ENCODE results near the gene HOXD11. TPM values are rescaled to one million over a fixed set of nuclear protein-coding genes. Genes with fewer than 3 reads are reported as not detected.
A peak's percentile ranks its signal among the peaks of the same experiment; 100 is the strongest.

Gene HOXD11
- total RNA-seq, 2 experiments from 2014 or later: not detected

- H3K4me3 Mint-ChIP-seq: no peak overlapping the region
- H3K4me1 Mint-ChIP-seq (ENCODE audit: low read depth): peaks cover 4% of the 10 kb centered on the region
- peaks cover 11% of the 10 kb centered on the region for H3K36me3 Mint-ChIP-seq
- no peaks in the 10 kb centered on the region for H3K9me3 Mint-ChIP-seq
- ChIA-PET POLR2A (no interaction called here), CTCF (interaction anchor here (0.8 to 1.0 kb wide), 2 partner anchors 10 to 17 kb away, joined by 3 read pairs; no protein-coding TSS in a partner anchor)
- intact Hi-C loops (cut with micrococcal nuclease): loop anchor here (5.0 kb wide), 1 partner anchor 48 kb away; no protein-coding TSS in a partner anchor
- H3K27me3 Mint-ChIP-seq: peaks cover 88% of the 10 kb centered on the region
- no peak for DNase-seq
- H3K27ac Mint-ChIP-seq: no peak overlapping the region
These were observed 7.2 kb downstream of the HOXD11 start for GRCh38 chr2:176114120-176114929.

DNA sequence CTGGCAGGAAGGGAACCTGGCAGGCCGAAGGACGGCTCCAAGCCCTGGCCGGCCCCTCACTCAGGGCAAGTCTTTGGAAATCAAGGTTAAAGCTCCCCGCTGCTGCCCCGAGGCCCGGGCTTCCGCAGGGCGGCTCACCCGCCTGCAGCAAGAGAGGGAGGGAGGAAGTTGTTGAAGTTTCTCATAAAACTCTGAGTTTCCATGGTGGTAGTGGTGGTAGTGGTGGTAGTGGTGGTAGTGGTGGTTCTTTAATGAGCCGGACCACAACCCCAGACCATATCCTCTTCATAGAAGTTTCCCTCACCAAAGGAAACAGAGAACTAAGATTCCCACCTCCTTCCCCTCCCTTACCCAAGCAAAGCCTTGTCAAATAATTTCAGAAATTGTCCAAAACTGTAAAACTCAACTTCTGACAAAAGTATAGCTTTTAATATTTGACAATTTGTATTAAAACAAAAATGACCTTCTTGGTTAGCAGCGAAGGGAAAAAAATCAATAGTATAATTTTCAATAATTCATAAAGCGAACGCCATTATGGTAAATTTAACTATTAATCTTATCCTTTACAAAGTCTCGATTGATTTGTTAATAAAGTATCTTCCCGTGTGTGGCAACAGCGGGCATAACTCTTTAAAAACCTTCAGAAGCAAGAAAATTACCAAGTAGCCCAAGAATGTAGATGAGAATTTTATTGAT is 8.0 kb downstream of the HOXD11 start:
- no peak for DNase-seq
- Mint-ChIP-seq H3K4me3 (no peak overlapping the region), H3K4me1 (ENCODE audit: low read depth) (peaks cover 3% of the 10 kb centered on the region)

DNA sequence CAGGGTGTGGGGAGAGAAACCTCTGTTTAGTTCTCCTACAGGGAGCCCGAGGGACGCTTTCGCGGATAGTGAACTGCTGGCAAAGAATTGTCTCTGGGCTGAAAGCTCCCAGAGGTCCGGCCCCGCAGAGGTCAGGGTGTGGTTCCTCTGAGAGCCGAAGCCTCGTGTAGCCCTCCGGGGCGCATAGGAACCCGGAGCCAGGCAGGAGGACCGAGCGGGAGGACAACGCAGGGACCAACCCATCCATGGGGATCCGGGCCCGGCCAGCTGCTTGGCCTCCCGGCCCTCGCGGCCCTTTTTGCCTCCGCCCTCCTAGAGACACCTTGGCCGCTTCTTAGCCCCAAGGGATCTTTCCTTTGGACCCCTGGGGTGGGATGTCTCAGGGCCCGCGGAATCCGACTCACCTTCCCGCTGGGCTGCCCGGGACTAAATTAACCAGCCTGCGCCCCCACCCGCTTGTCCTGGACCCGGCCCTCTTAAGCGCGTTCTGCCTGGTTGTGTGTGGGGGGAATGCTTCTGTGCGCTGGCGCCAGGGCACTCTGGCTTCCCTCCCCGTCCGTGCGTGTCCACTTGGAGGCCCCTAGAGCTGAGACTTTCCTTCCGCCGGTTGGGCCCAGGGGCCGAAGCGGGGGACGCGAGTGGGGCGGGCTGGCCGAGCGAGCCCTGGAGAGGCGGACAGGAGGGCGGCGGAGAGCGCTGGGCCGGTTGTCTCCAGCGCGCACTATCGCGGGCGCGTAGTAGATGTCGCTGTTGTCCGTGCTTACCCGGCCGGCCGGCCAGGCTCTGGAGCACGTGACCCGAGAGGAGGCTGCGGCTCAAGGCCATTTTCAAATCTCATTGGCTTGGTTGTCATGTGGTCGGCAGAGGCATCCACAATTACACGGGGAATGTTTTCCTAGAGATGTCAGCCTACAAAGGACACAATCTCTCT is 9.1 kb downstream of the HOXD11 start, which contains the start of gene HOXD10:
HOXD10 (plus strand) TSS at position 896 of the 931 bp plus-strand sequence. CDS start 56 bp downstream, outside the sequence.
- Mint-ChIP-seq H3K36me3 (peaks cover 10% of the 10 kb centered on the region), H3K27me3 (peaks cover 90% of the 10 kb centered on the region), H3K9me3 (no peaks in the 10 kb centered on the region), H3K4me3 (no peak within 1 kb of the TSS), H3K4me1 (ENCODE audit: low read depth) (peaks cover 3% of the 10 kb centered on the region), H3K27ac (no peak within 1 kb of the TSS)
- ChIA-PET CTCF (no interaction called here), POLR2A (no interaction called here)
- DNase-seq: no peak
- intact Hi-C loops (cut with micrococcal nuclease): no loop called here

More for the DNA sequence above, 8.0 kb downstream of the HOXD11 start:
- CTCF ChIA-PET: no interaction called here
- intact Hi-C loops (cut with micrococcal nuclease): loop anchor here (5.0 kb wide), 1 partner anchor 47 kb away; no protein-coding TSS in a partner anchor
- Mint-ChIP-seq H3K36me3 (peaks cover 10% of the 10 kb centered on the region), H3K9me3 (no peaks in the 10 kb centered on the region), H3K27me3 (peaks cover 88% of the 10 kb centered on the region), H3K27ac (no peak overlapping the region)
- POLR2A ChIA-PET: no interaction called here

DNA sequence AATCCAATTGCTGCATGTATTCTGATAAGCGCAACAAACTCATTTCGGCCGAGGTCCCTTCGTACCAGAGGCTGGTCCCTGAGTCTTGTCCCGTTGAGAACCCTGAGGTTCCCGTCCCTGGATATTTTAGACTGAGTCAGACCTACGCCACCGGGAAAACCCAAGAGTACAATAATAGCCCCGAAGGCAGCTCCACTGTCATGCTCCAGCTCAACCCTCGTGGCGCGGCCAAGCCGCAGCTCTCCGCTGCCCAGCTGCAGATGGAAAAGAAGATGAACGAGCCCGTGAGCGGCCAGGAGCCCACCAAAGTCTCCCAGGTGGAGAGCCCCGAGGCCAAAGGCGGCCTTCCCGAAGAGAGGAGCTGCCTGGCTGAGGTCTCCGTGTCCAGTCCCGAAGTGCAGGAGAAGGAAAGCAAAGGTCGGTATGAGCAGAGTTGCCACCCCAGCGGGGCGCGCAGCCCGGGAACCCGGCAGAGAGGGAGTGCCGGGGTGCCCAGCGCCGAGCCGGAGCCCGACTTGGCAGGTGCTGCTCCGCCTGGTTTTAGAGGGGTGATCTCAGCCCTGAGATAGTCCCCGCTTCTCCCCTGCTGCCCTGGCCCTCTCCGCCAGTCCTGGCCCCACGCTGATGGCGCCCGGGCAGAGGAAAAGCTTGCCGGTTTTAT is 10.2 kb downstream of the HOXD11 start:
- ChIA-PET POLR2A (no interaction called here), CTCF (interaction anchor here (1.0 kb wide), 1 partner anchor 10 kb away, joined by 3 read pairs; no protein-coding TSS in a partner anchor)
- Mint-ChIP-seq H3K27me3 (peaks cover 87% of the 10 kb centered on the region), H3K4me1 (ENCODE audit: low read depth) (peaks cover 3% of the 10 kb centered on the region), H3K27ac (no peak overlapping the region), H3K36me3 (peaks cover 10% of the 10 kb centered on the region), H3K4me3 (no peak overlapping the region), H3K9me3 (no peaks in the 10 kb centered on the region)
- no peak for DNase-seq
- intact Hi-C loops (cut with micrococcal nuclease): no loop called here

GRCh38 chr2:176117823-176118371 is 10.8 kb downstream of the HOXD11 start:
- Mint-ChIP-seq H3K27me3 (peaks cover 83% of the 10 kb centered on the region), H3K27ac (no peak overlapping the region), H3K4me1 (ENCODE audit: low read depth) (peaks cover 5% of the 10 kb centered on the region), H3K4me3 (no peak overlapping the region), H3K36me3 (peaks cover 10% of the 10 kb centered on the region), H3K9me3 (no peaks in the 10 kb centered on the region)
- ChIA-PET POLR2A (no interaction called here), CTCF (interaction anchor here (1.0 kb wide), 1 partner anchor 9 kb away, joined by 3 read pairs; no protein-coding TSS in a partner anchor)
- no peak for DNase-seq
- intact Hi-C loops (cut with micrococcal nuclease): no loop called here

GRCh38 chr2:176118601-176119339 is 11.7 kb downstream of the HOXD11 start:
- peak; percentile 36 for DNase-seq
- ChIA-PET CTCF (no interaction called here), POLR2A (no interaction called here)
- H3K27me3 Mint-ChIP-seq: peaks cover 81% of the 10 kb centered on the region
- no peak overlapping the region for H3K27ac Mint-ChIP-seq
- peaks cover 10% of the 10 kb centered on the region for H3K36me3 Mint-ChIP-seq
- no peak overlapping the region for H3K4me3 Mint-ChIP-seq
- intact Hi-C loops (cut with micrococcal nuclease): no loop called here
- H3K4me1 Mint-ChIP-seq (ENCODE audit: low read depth): peaks cover 9% of the 10 kb centered on the region
- no peaks in the 10 kb centered on the region for H3K9me3 Mint-ChIP-seq

GRCh38 chr2:176120364-176121189 is 13.5 kb downstream of the HOXD11 start:
- intact Hi-C loops (cut with micrococcal nuclease): no loop called here
- POLR2A ChIA-PET: no interaction called here
- no peak overlapping the region for H3K4me3 Mint-ChIP-seq
- no peaks in the 10 kb centered on the region for H3K9me3 Mint-ChIP-seq
- H3K36me3 Mint-ChIP-seq: peaks cover 10% of the 10 kb centered on the region
- peaks cover 83% of the 10 kb centered on the region for H3K27me3 Mint-ChIP-seq
- H3K4me1 Mint-ChIP-seq (ENCODE audit: low read depth): peaks cover 10% of the 10 kb centered on the region
- DNase-seq: no peak
- H3K27ac Mint-ChIP-seq: no peak overlapping the region
- CTCF ChIA-PET: interaction anchor here (1.1 to 2.2 kb wide), 3 partner anchors 10 to 334 kb away, joined by 7 to 9 read pairs (median 8); no protein-coding TSS in a partner anchor

DNA sequence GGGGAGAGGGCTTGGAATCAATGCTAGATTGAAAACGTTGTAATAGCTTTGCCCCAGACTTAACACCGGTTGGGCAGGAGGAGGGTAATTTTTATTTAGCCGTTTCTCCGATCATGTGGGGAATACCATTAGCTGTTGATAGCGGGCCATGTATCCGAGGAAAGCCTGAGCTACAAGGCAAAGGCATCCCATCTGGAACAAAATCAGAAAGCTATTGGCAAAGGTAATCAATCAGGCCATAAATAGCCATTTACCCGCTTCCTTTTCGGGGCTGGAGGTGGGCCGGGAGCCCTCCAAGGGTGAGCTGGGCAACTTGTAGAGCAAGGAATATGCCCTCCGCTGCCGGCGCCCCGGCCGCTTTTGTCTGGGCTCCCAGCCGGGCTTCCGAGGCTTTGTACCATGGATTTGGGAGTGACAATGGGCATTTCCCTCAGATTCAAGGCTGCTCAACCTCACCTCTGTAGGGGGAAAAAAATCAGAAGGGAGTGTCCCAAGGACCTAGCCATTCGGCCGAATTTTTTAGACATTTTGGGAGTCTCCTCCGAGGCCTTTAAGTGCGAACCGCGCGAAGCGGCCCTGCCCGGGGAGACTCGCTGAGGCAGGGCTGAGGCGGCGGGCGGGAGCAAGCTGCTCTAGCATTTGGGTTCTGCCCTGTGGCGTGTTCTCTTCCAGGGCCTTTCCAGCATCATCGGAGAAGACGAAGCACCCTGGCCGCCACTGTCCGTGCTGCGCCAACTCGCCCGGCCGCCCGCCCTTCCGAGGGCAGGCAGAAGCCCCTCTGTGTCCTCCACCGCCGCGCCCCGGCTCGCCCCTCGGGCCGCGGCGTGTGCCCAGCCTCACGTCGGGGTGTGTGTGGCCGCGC is 14.3 kb downstream of the HOXD11 start:
- peaks cover 83% of the 10 kb centered on the region for H3K27me3 Mint-ChIP-seq
- H3K4me1 Mint-ChIP-seq (ENCODE audit: low read depth): peaks cover 10% of the 10 kb centered on the region
- no peak overlapping the region for H3K4me3 Mint-ChIP-seq
- H3K9me3 Mint-ChIP-seq: no peaks in the 10 kb centered on the region
- ChIA-PET CTCF (interaction anchor here (1.1 to 2.2 kb wide), 3 partner anchors 11 to 333 kb away, joined by 7 to 9 read pairs (median 8); no protein-coding TSS in a partner anchor), POLR2A (no interaction called here)
- intact Hi-C loops (cut with micrococcal nuclease): no loop called here
- no peak for DNase-seq
- no peak overlapping the region for H3K27ac Mint-ChIP-seq
- H3K36me3 Mint-ChIP-seq: peaks cover 8% of the 10 kb centered on the region

DNA sequence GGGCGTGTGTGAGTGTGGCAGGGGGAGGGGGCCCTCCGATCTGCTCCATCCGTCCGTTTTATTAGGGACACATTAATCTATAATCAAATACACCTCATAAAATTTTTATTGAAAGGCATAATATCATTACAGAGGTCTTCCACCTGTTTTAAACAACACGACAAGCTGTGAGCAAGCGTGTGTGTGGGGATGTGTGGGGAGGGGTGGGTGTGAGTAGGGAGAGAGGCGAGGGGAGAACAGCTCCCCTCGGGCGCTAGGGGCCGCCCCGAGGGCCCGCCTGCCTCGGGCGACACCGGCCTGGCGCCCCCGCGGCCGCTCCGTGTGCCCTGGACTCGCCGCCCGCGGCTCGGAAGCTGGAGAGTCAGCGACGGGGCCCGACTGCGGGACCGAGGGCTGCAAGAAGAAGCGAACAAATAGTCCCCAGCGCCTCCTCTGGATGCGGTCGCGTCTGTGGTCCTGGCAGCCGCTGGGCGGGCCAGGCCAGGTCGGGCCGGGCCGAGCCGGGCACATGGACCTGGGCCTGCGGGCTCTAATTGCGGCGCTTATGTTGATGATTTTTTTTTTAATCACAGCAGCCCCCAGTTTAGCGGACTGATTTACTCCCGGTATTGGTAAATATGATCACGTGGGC is 15.1 kb downstream of the HOXD11 start:
- Mint-ChIP-seq H3K27me3 (peaks cover 82% of the 10 kb centered on the region), H3K9me3 (no peaks in the 10 kb centered on the region), H3K27ac (no peak overlapping the region), H3K4me3 (no peak overlapping the region), H3K36me3 (peaks cover 4% of the 10 kb centered on the region), H3K4me1 (ENCODE audit: low read depth) (peaks cover 10% of the 10 kb centered on the region)
- DNase-seq: no peak
- intact Hi-C loops (cut with micrococcal nuclease): no loop called here
- POLR2A ChIA-PET: no interaction called here
- CTCF ChIA-PET: interaction anchor here (1.3 to 2.2 kb wide), 2 partner anchors 333 to 516 kb away, joined by 4 to 9 read pairs; no protein-coding TSS in a partner anchor
